HL-60 (cell line): ENCODE data around the gene GPR39.

Experiments
- DNase-seq, 2 experiments: peaks; one replicate each; pipeline ENCODE4 v3.0.0-alpha.2; 2010 to 2020; ENCODE audit warnings: low read depth in 1 of 2, low spot score in 1 of 2
- H3K27ac ChIP-seq: fragments of 250-450 bp; sonication (Bioruptor Pico); replicated peaks from 2 replicates; pipeline ENCODE4 v1.5.1; 2020; ENCODE audit warnings: mild to moderate bottlenecking, moderate library complexity
- H3K27me3 ChIP-seq: fragments of 250-450 bp; sonication (Bioruptor Pico); 2 replicates; pipeline ENCODE4 v1.5.1; 2021; ENCODE audit warnings: mild to moderate bottlenecking, moderate library complexity; ENCODE audit not compliant: insufficient read depth, poor library complexity, severe bottlenecking
- H3K4me3 ChIP-seq: replicated peaks from 2 replicates; pipeline ENCODE4 v1.5.1; 2011; ENCODE audit warnings: mild to moderate bottlenecking, control low read depth, low read length; ENCODE audit not compliant: insufficient read depth
- GABPA ChIP-seq: IDR thresholded peaks from 2 replicates; pipeline ENCODE4 v1.6.1; 2012; ENCODE audit warnings: low read depth
- POLR2AphosphoS5 ChIP-seq: IDR thresholded peaks from 2 replicates; pipeline ENCODE4 v1.6.1; 2012; ENCODE audit warnings: low read depth
- SPI1 ChIP-seq: IDR thresholded peaks from 2 replicates; pipeline ENCODE4 v1.6.1; 2012; ENCODE audit warnings: low read depth, mild to moderate bottlenecking, borderline replicate concordance
- TF ChIP-seq, protein P1 (sequence below): IDR thresholded peaks from 2 replicates; pipeline ENCODE4 v1.6.1; 2012; ENCODE audit warnings: low read depth; ENCODE audit not compliant: insufficient replicate concordance
- TF ChIP-seq, protein P2 (sequence below): IDR thresholded peaks from one replicate; pipeline ENCODE4 v1.5.1; 2011; ENCODE audit warnings: low read length, control low read depth, inconsistent platforms; ENCODE audit not compliant: insufficient read depth

The GPR39 gene

DNA sequence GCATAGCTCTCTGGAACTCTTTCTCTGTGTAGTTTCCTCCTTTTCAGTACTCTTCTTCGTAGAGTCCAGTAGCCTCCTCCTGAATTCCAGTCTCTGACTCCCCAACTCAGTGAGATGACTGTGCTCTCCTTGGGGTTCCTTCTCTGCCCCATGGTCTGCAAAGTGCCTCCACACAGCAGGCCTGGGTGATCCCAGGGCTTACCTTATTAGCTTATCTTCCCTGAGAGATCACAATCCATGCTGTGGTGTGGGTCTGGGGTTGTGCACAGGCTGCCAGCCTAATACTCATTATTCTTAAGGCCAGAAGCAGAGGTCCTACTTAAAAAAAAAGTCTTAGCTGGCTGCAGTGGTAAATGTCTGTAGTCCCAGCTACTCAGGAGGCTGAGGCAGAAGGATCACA, 4.6 kb upstream of the GPR39 start:
- no peak overlapping the region for H3K27ac ChIP-seq
- H3K4me3 ChIP-seq: no peak overlapping the region
- TF ChIP-seq SPI1 (no peak), GABPA (no peak), POLR2AphosphoS5 (no peak)
- TF ChIP-seq, protein P1, sequence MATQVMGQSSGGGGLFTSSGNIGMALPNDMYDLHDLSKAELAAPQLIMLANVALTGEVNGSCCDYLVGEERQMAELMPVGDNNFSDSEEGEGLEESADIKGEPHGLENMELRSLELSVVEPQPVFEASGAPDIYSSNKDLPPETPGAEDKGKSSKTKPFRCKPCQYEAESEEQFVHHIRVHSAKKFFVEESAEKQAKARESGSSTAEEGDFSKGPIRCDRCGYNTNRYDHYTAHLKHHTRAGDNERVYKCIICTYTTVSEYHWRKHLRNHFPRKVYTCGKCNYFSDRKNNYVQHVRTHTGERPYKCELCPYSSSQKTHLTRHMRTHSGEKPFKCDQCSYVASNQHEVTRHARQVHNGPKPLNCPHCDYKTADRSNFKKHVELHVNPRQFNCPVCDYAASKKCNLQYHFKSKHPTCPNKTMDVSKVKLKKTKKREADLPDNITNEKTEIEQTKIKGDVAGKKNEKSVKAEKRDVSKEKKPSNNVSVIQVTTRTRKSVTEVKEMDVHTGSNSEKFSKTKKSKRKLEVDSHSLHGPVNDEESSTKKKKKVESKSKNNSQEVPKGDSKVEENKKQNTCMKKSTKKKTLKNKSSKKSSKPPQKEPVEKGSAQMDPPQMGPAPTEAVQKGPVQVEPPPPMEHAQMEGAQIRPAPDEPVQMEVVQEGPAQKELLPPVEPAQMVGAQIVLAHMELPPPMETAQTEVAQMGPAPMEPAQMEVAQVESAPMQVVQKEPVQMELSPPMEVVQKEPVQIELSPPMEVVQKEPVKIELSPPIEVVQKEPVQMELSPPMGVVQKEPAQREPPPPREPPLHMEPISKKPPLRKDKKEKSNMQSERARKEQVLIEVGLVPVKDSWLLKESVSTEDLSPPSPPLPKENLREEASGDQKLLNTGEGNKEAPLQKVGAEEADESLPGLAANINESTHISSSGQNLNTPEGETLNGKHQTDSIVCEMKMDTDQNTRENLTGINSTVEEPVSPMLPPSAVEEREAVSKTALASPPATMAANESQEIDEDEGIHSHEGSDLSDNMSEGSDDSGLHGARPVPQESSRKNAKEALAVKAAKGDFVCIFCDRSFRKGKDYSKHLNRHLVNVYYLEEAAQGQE: no peak
- TF ChIP-seq, protein P2, sequence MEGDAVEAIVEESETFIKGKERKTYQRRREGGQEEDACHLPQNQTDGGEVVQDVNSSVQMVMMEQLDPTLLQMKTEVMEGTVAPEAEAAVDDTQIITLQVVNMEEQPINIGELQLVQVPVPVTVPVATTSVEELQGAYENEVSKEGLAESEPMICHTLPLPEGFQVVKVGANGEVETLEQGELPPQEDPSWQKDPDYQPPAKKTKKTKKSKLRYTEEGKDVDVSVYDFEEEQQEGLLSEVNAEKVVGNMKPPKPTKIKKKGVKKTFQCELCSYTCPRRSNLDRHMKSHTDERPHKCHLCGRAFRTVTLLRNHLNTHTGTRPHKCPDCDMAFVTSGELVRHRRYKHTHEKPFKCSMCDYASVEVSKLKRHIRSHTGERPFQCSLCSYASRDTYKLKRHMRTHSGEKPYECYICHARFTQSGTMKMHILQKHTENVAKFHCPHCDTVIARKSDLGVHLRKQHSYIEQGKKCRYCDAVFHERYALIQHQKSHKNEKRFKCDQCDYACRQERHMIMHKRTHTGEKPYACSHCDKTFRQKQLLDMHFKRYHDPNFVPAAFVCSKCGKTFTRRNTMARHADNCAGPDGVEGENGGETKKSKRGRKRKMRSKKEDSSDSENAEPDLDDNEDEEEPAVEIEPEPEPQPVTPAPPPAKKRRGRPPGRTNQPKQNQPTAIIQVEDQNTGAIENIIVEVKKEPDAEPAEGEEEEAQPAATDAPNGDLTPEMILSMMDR: no peak
- peaks cover 8% of the 10 kb centered on the region for H3K27me3 ChIP-seq
- no peak for DNase-seq

DNA sequence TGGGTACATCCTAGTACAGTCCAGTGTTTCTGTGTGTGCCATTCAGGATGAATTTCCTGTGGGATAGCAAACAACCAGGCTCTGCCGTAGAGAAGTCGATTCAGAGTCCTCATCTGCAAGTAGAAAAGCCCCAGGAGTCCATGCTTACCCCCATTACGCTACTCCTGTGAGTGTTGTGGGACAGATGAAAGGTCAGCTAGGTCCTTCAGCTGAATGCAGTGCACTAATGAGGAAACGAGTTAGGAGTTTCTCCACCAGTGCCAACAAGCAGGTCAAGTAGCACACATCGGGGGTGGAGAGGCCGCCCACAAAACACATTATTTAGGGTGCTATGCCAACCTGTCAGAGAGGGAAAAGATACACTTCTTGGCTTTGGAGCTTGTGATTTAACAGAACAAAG, 2.5 kb upstream of the GPR39 start:
- Histone ChIP-seq H3K4me3 (no peak overlapping the region), H3K27ac (no peak overlapping the region), H3K27me3 (peaks cover 8% of the 10 kb centered on the region)
- no peak for TF ChIP-seq GABPA
- TF ChIP-seq, protein P2: no peak
- TF ChIP-seq, protein P1: no peak
- no peak for TF ChIP-seq POLR2AphosphoS5
- no peak for TF ChIP-seq SPI1
- no peak for DNase-seq

DNA sequence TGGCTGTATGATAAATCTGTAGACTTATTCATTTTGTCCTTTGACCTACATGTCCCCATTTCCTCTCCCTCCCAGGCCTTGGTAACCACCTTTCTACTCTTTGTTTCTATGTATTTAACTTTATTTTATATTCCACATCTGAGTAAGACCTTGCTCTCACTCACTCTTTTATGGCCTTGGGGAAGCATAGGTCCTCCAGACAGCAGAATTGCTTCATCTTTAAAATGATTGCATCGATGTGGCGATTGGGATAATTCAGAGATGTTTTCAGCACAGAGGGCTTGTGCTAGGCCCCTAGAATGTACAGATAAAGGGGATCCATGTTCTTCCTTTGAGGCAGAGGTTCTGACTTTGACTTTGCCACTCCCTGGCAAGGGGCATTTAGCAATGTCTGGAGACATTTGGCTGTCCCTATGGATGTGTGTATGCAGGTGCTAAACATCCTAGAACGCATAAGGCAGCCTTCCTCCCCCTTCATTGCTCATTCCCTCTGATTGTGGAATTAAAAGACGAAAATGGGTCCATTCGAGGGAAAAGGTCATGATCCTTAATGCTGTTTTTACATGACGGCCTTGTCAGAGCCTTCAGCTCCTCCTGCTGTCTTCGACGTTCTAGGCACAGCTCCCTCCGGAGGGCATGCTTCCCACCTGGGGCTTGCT, 1.2 kb upstream of the GPR39 start:
- no peak for DNase-seq

More for the DNA sequence above, 1.2 kb upstream of the GPR39 start:
- Histone ChIP-seq H3K27me3 (peaks cover 8% of the 10 kb centered on the region), H3K4me3 (no peak overlapping the region), H3K27ac (no peak overlapping the region)
- TF ChIP-seq POLR2AphosphoS5: no peak
- TF ChIP-seq, protein P1: no peak
- no peak for TF ChIP-seq GABPA
- no peak for TF ChIP-seq SPI1
- TF ChIP-seq, protein P2: no peak
